Body of pancreas (tissue), 4 donors: ENCODE data around the gene AVL9.

Experiments
- CTCF ChIP-seq, 7 experiments: fragments of 450-650 bp in 4 of 7; fragments of 200-600 bp in 3 of 7; sonication (generic) in 3 of 7; IDR thresholded peaks; one replicate each; pipeline ENCODE4 v1.5.1; 2016 to 2019; ENCODE audit warnings: antibody characterized with exemption in 7 of 7
- POLR2A ChIP-seq, 3 donors: fragments of 450-650 bp; IDR thresholded peaks; one replicate each; pipeline ENCODE4 v1.6.1; 2016; ENCODE audit warnings: antibody characterized with exemption in 3 of 3, mild to moderate bottlenecking in 2 of 3

- TF ChIP-seq POLR2A (IDR thresholded peaks at IDR 0.05) (no peak), CTCF (IDR thresholded peaks at IDR 0.05) (no peak)
Measured at GRCh38 chr7:32496052-32496813, 944 bp downstream of the AVL9 start.
